ENCODE results near the gene UCK2.
"Not testable (repeated sequence)": the region's sequence is repeated elsewhere in the genome, so short reads cannot be mapped to it uniquely, and the experiment has no call there.

The UCK2 gene

GRCh38 chr1:165827268-165828102 is at the start of gene UCK2:
UCK2 (plus strand) TSS chr1:165827614; CDS start chr1:165827834, 220 bp downstream.
- peak; percentile 43 to 69 (median 45) for DNase-seq (ENCODE audit: low read depth in 2 of 3, low spot score in 1 of 3)

GRCh38 chr1:165778197-165778596 is 49.2 kb upstream of the UCK2 start:
- DNase-seq (ENCODE audit: low read depth in 2 of 3, low spot score in 1 of 3), result not testable (repeated sequence)

GRCh38 chr1:165783519-165783918 is 43.9 kb upstream of the UCK2 start:
- DNase-seq (ENCODE audit: low read depth in 2 of 3, low spot score in 1 of 3), result not testable (repeated sequence)

- no peak for DNase-seq (ENCODE audit: low read depth in 2 of 3, low spot score in 1 of 3)
These were observed 39.7 kb upstream of the UCK2 start for GRCh38 chr1:165787741-165788140.

GRCh38 chr1:165793951-165794350 is 33.5 kb upstream of the UCK2 start:
- DNase-seq (ENCODE audit: low read depth in 2 of 3, low spot score in 1 of 3), result no peak

GRCh38 chr1:165795894-165796293 is 31.5 kb upstream of the UCK2 start:
- no peak for DNase-seq (ENCODE audit: low read depth in 2 of 3, low spot score in 1 of 3)

GRCh38 chr1:165799387-165799786 is 28.0 kb upstream of the UCK2 start:
- DNase-seq (ENCODE audit: low read depth in 2 of 3, low spot score in 1 of 3), result no peak

GRCh38 chr1:165804513-165804912 is 22.9 kb upstream of the UCK2 start:
- DNase-seq (ENCODE audit: low read depth in 2 of 3, low spot score in 1 of 3), result not testable (repeated sequence)

GRCh38 chr1:165807613-165808012 is 19.8 kb upstream of the UCK2 start:
- no peak for DNase-seq (ENCODE audit: low read depth in 2 of 3, low spot score in 1 of 3)

GRCh38 chr1:165815725-165816124 is 11.7 kb upstream of the UCK2 start:
- no peak for DNase-seq (ENCODE audit: low read depth in 2 of 3, low spot score in 1 of 3)

GRCh38 chr1:165816157-165816556 is 11.3 kb upstream of the UCK2 start:
- no peak for DNase-seq (ENCODE audit: low read depth in 2 of 3, low spot score in 1 of 3)

GRCh38 chr1:165816826-165817497 is 10.5 kb upstream of the UCK2 start:
- DNase-seq (ENCODE audit: low read depth in 2 of 3, low spot score in 1 of 3), result no peak

GRCh38 chr1:165823552-165824268 is 3.7 kb upstream of the UCK2 start:
- no peak for DNase-seq (ENCODE audit: low read depth in 2 of 3, low spot score in 1 of 3)

GRCh38 chr1:165824269-165824643 is 3.2 kb upstream of the UCK2 start:
- no peak for DNase-seq (ENCODE audit: low read depth in 2 of 3, low spot score in 1 of 3)

- no peak for DNase-seq (ENCODE audit: low read depth in 2 of 3, low spot score in 1 of 3)
These were observed 698 bp upstream of the UCK2 start for GRCh38 chr1:165826565-165827267.

GRCh38 chr1:165828103-165828668 is 772 bp downstream of the UCK2 start:
- peak; percentile 21 to 54 (median 41) for DNase-seq (ENCODE audit: low read depth in 2 of 3, low spot score in 1 of 3)

GRCh38 chr1:165828669-165829329 is 1.4 kb downstream of the UCK2 start:
- DNase-seq (ENCODE audit: low read depth in 2 of 3, low spot score in 1 of 3), result peak in 1 of 3 donors; percentile 1

GRCh38 chr1:165829888-165830287 is 2.5 kb downstream of the UCK2 start:
- no peak for DNase-seq (ENCODE audit: low read depth in 2 of 3, low spot score in 1 of 3)

- no peak for DNase-seq (ENCODE audit: low read depth in 2 of 3, low spot score in 1 of 3)
These were observed 3.7 kb downstream of the UCK2 start for GRCh38 chr1:165831146-165831545.

GRCh38 chr1:165832902-165833301 is 5.5 kb downstream of the UCK2 start:
- DNase-seq (ENCODE audit: low read depth in 2 of 3, low spot score in 1 of 3), result no peak

All from stimulated activated CD4-positive, alpha-beta T cell treated with anti-CD3 and anti-CD28 coated beads, Interleukin-12 subunit alpha, Interleukin-12 subunit beta, amount 100 ng/mL, for 48 hours (primary cell).